CD4-positive, alpha-beta T cell (primary cell): ENCODE measurements around the gene CEP295NL. TPM values are rescaled to one million over a fixed set of nuclear protein-coding genes. Genes with fewer than 3 reads are reported as not detected.

Experiments used
- ATAC-seq: fragments of 200-7000 bp; cut with Tn5 transposase; one replicate; pipeline ENCODE4 v1.10.0; 2022; ENCODE audit warnings: mild to moderate bottlenecking; ENCODE audit not compliant: poor library complexity
- CTCF ChIA-PET: fragments of 350-600 bp; sonication (Branson Sonifier 250); formaldehyde crosslinking; loops from one replicate; lab custom pipeline; 2021; ENCODE audit warnings: antibody characterized with exemption, inconsistent platforms; lab: Charles Lee
- POLR2A ChIA-PET: fragments of 350-600 bp; sonication (Branson Sonifier 250); formaldehyde crosslinking; loops from one replicate; lab custom pipeline; 2021; ENCODE audit warnings: antibody characterized with exemption, inconsistent platforms; lab: Charles Lee
- DNase-seq, 14 experiments: peaks; one replicate each; pipeline ENCODE4 v3.0.0-alpha.2; 2013 to 2020; ENCODE audit warnings: mixed read lengths in 2 of 14
- H3K27ac ChIP-seq, 2 donors: one replicate each; pipeline versions ENCODE4 v1.5.1 to v1.7.0; 2013; ENCODE audit warnings: low read length in 2 of 2, low read depth in 1 of 2, mild to moderate bottlenecking in 1 of 2
- H3K27me3 ChIP-seq, 2 experiments: 1 replicate in 1 of 2; 2 replicates in 1 of 2; pipeline versions ENCODE4 v1.6.1 to v1.7.0; 2013; ENCODE audit warnings: low read length in 2 of 2, control low read depth in 1 of 2, mild to moderate bottlenecking in 1 of 2, moderate library complexity in 1 of 2; ENCODE audit not compliant: insufficient read depth in 2 of 2, control insufficient read depth in 1 of 2
- H3K36me3 ChIP-seq: one replicate; pipeline ENCODE4 v1.6.1; 2013; ENCODE audit warnings: low read length, control low read depth; ENCODE audit not compliant: insufficient read depth
- H3K4me1 ChIP-seq: one replicate; pipeline ENCODE4 v1.6.1; 2013; ENCODE audit warnings: low read length, control low read depth; ENCODE audit not compliant: insufficient read depth
- H3K4me3 ChIP-seq: one replicate; pipeline ENCODE4 v1.5.1; 2013; ENCODE audit warnings: mild to moderate bottlenecking, low read length, moderate library complexity
- H3K9me3 ChIP-seq, 2 experiments: 1 replicate in 1 of 2; 2 replicates in 1 of 2; pipeline versions ENCODE4 v1.6.1 to v1.7.0; 2013; ENCODE audit warnings: low read length in 2 of 2, mild to moderate bottlenecking in 2 of 2, control low read depth in 1 of 2, moderate library complexity in 1 of 2; ENCODE audit not compliant: control insufficient read depth in 1 of 2, insufficient read depth in 1 of 2
- H3K27ac Mint-ChIP-seq: one replicate; pipeline ENCODE4 v1.8.0; 2020; ENCODE audit warnings: mixed read lengths
- H3K27me3 Mint-ChIP-seq: one replicate; pipeline ENCODE4 v1.8.0; 2021; ENCODE audit warnings: mixed read lengths
- H3K36me3 Mint-ChIP-seq: one replicate; pipeline ENCODE4 v1.8.0; 2021; ENCODE audit warnings: low read depth, mixed read lengths
- H3K4me1 Mint-ChIP-seq: one replicate; pipeline ENCODE4 v1.8.0; 2021; ENCODE audit warnings: low read depth, mixed read lengths
- H3K4me3 Mint-ChIP-seq: one replicate; pipeline ENCODE4 v1.8.0; 2020; ENCODE audit warnings: mild to moderate bottlenecking, mixed read lengths
- H3K9me3 Mint-ChIP-seq: one replicate; pipeline ENCODE4 v1.8.0; 2020; ENCODE audit warnings: mixed read lengths
- intact Hi-C, 2 experiments: fragments of 100-400 bp; cut with DNase I in 1 of 2; cut with micrococcal nuclease in 1 of 2; formaldehyde crosslinking; loops; one replicate each; pipeline versions ENCODE4 v1.15.1 to v1.9.0; 2023 to 2025; cut with DNase I, micrococcal nuclease
- total RNA-seq, 174 experiments: library from RNA in 2 of 174; stranded (reverse) in 2 of 174; gene quantifications; one replicate each; pipeline ENCODE4 v1.2.3 and lab custom pipeline; 2021 to 2026
- TF ChIP-seq, protein P1 (sequence below): fragments of 200-600 bp; IDR thresholded peaks from one replicate; pipeline ENCODE4 v1.8.0; 2022; ENCODE audit warnings: antibody characterized with exemption, mild to moderate bottlenecking

The CEP295NL gene
- total RNA-seq, 2 experiments from 2014 or later = 2.6 to 2.7 TPM

GRCh38 chr17:78892520-78892919 is 10.5 kb downstream of the CEP295NL start:
- Histone ChIP-seq H3K9me3 (no peaks in the 10 kb centered on the region), H3K27me3 (no peaks in the 10 kb centered on the region), H3K4me1 (peaks cover 46% of the 10 kb centered on the region), H3K27ac (no peak overlapping the region), H3K36me3 (no peaks in the 10 kb centered on the region), H3K4me3 (no peak overlapping the region)
- Mint-ChIP-seq H3K27ac (peak overlapping the region; percentile 83), H3K9me3 (no peaks in the 10 kb centered on the region), H3K4me1 (peaks cover 43% of the 10 kb centered on the region), H3K4me3 (no peak overlapping the region), H3K36me3 (no peaks in the 10 kb centered on the region), H3K27me3 (no peaks in the 10 kb centered on the region)
- no peak for ATAC-seq
- no peak for DNase-seq
- CTCF ChIA-PET = no interaction called here
- intact Hi-C loops = no loop called here
- TF ChIP-seq, protein P1, sequence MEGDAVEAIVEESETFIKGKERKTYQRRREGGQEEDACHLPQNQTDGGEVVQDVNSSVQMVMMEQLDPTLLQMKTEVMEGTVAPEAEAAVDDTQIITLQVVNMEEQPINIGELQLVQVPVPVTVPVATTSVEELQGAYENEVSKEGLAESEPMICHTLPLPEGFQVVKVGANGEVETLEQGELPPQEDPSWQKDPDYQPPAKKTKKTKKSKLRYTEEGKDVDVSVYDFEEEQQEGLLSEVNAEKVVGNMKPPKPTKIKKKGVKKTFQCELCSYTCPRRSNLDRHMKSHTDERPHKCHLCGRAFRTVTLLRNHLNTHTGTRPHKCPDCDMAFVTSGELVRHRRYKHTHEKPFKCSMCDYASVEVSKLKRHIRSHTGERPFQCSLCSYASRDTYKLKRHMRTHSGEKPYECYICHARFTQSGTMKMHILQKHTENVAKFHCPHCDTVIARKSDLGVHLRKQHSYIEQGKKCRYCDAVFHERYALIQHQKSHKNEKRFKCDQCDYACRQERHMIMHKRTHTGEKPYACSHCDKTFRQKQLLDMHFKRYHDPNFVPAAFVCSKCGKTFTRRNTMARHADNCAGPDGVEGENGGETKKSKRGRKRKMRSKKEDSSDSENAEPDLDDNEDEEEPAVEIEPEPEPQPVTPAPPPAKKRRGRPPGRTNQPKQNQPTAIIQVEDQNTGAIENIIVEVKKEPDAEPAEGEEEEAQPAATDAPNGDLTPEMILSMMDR = no peak
- POLR2A ChIA-PET = no interaction called here

- ChIA-PET CTCF (no interaction called here), POLR2A (no interaction called here)
- no peak overlapping the region for H3K4me3 Mint-ChIP-seq
- no peak overlapping the region for H3K27ac ChIP-seq
- TF ChIP-seq, protein P1 = no peak
- peaks cover 43% of the 10 kb centered on the region for H3K4me1 Mint-ChIP-seq
- H3K27me3 ChIP-seq = no peaks in the 10 kb centered on the region
- ATAC-seq (no peak), DNase-seq (no peak)
- H3K4me1 ChIP-seq = peaks cover 46% of the 10 kb centered on the region
- no peaks in the 10 kb centered on the region for H3K9me3 Mint-ChIP-seq
- H3K27me3 Mint-ChIP-seq = no peaks in the 10 kb centered on the region
- no peak overlapping the region for H3K4me3 ChIP-seq
- no peaks in the 10 kb centered on the region for H3K9me3 ChIP-seq
- peak overlapping the region; percentile 83 for H3K27ac Mint-ChIP-seq
- no peaks in the 10 kb centered on the region for H3K36me3 ChIP-seq
- H3K36me3 Mint-ChIP-seq = no peaks in the 10 kb centered on the region
- intact Hi-C loops = no loop called here
Observed at GRCh38 chr17:78892062-78892456, 10.9 kb downstream of the CEP295NL start.

GRCh38 chr17:78891406-78892061 is 11.5 kb downstream of the CEP295NL start:
- H3K4me3 ChIP-seq = no peak overlapping the region
- Mint-ChIP-seq H3K36me3 (no peaks in the 10 kb centered on the region), H3K27ac (peak overlapping the region; percentile 83), H3K27me3 (no peaks in the 10 kb centered on the region), H3K4me1 (peaks cover 48% of the 10 kb centered on the region), H3K9me3 (no peaks in the 10 kb centered on the region), H3K4me3 (peak overlapping the region; percentile 30)
- H3K27me3 ChIP-seq = no peaks in the 10 kb centered on the region
- ATAC-seq (no peak), DNase-seq (no peak)
- no peaks in the 10 kb centered on the region for H3K9me3 ChIP-seq
- H3K27ac ChIP-seq = peak overlapping the region in 1 of 2 donors; percentile 48
- peaks cover 46% of the 10 kb centered on the region for H3K4me1 ChIP-seq
- POLR2A ChIA-PET = interaction anchor here (1.1 to 2.3 kb wide), 4 partner anchors 24 to 106 kb away, joined by 3 to 7 read pairs (median 4); partner anchors contain the start of gene TIMP2
- intact Hi-C loops = loop anchor here in 1 of 2 experiments (2.0 kb wide), 1 partner anchor 33 kb away; the partner anchor contains the start of gene TIMP2
- TF ChIP-seq, protein P1 = no peak
- H3K36me3 ChIP-seq = no peaks in the 10 kb centered on the region
- CTCF ChIA-PET = no interaction called here
